Stimulated activated CD4-positive, alpha-beta T cell treated with anti-CD3 and anti-CD28 coated beads, TNF-alpha, amount 100 ng/mL, for 48 hours (primary cell): ENCODE measurements around the gene CEP41.

Experiments
- DNase-seq, 3 donors: peaks; one replicate each; pipeline ENCODE4 v3.0.0-alpha.2; 2020; ENCODE audit warnings: low read depth in 3 of 3

The CEP41 gene

DNA sequence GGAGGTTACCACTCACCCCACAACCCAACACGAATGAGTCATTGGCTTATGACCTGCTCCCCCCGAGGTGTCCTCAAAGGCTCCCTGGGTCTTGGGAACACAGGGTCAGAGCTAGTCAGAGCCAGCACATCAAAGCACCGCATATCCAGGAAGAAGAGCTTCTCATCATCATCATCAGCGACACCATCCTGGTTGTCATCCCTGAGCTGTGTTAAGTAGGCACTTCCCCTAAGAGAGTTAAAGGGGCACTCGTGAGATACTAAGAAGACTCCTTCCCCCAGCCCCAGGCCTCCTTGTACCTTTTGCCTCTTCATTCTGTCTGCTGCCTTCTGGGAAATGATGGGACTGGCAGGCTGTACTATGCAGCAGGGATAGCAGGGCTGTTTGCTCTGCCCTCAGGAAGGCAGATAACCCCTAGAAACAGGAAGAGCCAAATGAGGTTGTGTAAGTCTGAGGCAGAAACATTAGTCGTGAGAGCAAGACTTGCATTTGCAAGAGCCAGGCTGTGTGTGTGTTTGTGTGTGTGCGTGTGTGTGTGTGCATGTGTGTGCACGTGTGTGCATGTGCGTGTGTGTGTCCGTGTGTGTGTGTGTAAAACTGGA is 71.6 kb downstream of the CEP41 start:
- no peak for DNase-seq

DNA sequence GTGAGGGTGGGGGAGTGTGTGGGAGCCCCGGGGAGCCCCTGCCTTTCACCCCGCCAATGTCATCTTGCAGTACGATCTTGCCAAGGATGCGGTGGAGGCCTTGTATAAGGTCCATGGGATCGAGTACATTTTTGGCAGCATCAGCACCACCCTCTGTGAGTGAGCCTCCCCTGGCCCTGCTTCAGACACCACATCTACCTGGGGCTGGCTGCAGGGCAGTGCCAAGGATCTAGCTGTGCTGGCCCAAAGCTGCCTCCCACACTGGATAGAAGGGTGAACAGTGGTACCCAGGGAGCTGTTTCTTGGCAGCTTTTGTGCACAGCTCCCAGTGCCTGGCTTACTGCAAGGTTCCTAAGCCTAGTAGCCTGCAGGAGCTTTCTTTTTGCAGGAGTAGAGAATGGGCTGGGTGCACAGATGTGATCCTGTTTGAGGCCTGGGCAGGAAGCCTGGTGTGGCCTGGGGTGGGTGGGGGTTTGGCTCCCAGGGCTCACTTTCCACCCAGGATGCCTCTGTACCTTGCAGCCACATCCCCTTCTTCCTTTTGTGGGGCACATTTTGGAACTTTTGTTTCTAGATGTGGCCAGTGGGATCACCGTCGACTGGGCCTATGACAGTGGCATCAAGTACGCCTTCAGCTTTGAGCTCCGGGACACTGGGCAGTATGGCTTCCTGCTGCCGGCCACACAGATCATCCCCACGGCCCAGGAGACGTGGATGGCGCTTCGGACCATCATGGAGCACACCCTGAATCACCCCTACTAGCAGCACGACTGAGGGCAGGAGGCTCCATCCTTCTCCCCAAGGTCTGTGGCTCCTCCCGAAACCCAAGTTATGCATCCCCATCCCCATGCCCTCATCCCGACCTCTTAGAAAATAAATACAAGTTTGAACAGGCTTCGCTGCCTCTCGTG is 72.7 kb downstream of the CEP41 start:
- no peak for DNase-seq

DNA sequence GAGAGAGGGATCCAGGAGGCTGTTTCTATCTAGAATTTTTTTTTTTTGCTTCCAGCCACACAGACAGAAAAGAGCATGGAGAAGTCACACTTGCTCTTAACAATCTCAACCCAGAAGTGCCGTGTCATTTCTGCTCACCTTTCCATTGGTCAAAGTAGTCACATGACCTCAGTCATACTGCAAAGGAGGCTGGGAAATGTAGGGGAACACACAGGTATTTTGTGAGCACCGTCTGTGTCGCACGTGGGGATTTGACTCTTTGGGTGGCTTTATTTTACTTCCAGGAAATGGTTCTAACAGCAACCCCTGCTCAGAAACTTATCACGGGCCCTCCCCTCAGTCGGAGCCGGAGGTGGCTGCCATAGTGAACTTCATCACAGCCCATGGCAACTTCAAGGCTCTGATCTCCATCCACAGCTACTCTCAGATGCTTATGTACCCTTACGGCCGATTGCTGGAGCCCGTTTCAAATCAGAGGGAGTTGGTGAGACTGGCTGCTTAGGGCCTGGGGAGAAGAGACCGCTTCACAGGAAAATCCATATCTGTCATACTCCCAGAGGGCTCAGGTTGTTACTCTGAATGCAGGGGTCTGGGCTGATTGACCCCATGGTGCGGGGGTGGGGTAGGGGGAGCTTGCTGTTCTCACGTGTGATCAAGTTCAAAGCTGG is 73.6 kb downstream of the CEP41 start:
- DNase-seq, result no peak

DNA sequence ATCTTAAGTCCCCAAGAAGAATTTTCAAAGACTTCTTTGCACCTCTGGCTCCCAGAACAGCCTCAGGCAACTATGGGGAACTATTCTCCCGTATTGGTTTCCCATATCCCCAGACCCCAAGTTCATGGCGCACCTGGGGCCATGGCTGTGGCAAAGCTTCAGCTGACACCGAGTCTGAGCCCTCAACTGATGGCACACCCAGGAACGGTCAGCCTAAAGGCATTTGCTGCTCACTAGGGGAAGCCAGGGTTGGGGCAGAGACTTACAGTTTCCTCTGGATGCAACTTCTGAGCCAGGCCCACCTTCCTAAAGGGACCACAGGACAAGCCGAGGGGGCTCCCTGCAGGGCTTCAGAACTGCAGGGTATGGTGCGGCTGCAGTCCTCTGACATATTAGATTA is 74.3 kb downstream of the CEP41 start:
- DNase-seq, result no peak

DNA sequence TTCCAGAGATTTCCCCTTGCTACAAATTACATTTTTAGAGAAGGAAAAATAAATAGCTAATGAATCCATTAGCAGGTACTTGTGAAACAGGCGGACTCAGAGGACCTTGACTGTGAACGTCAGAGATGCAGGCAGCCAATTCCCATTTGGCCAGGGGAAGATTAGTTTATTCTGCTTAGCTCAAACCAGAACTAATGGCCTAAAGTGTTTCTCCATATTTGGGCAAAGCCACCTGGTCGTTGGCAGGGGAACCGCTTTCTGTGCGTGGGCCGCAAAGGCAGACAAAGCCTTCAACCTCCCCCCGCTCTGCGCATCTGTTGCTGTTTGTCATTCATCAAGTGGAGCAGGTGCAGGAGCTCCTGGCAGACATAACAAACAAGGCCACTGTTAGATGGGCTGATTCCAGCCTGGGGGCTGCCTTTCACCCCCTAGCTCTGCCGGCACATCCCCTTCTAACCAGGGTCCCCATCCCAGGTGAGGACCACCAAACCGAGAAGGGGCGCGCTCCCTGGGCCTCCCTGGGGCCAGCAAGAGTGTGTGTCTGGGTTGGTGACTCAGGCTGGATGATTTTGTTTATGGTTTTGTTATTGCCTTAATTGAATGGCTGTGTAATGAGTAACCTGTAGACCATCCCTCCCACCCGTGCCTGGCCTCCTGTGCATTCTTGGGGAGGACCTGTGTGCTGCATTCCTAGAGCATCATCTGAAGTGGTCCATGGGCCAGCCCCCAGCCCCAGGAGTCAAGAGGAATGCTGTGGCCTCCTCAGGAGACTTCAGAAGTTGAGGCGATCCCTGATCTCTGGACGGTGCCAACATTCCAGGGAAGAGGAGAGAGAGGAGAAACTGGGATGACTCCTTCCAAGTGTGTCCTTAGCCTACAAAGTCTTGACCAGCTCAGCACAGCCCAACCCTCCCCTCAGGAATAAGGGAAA is 75.0 kb downstream of the CEP41 start:
- peak in 1 of 3 donors; percentile 21 for DNase-seq

DNA sequence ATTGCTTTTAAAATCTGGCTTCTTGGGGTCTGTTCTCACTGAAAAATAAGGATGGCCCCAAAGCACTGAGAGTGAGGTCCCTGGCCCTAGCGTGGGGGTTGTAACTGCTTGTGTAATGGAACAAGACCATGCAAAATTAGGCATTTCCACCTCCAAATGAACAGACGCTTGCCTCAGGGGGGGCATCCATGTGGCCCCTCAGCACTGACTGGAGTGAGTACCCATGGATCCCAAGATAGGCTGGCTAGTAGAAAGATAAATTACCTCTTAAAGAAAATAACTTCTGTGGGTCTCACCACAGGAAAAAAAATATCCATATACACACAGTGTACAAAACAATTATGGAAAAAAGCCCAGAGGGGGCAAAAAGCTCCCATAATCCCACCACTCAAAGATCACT is 75.7 kb downstream of the CEP41 start:
- DNase-seq, result no peak

DNA sequence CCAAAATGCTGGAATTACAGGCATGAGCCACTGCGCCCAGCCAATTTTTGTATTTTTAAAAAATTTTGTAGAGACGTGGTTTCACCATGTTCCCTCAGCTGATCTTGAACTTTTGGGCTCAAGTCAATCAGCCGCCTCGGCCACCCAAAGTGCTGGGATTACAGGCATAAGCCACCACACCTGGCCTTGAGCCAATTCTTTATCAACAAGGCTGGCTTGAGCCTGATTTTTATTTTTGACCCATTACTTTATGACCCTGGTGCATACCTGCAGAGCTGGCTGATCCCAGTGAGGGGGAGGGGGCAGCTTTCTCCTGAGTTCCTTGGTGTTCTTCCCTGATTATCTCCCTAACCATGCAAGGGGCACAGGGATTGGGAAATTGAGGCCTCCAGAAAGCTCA is 76.4 kb downstream of the CEP41 start:
- no peak for DNase-seq

DNA sequence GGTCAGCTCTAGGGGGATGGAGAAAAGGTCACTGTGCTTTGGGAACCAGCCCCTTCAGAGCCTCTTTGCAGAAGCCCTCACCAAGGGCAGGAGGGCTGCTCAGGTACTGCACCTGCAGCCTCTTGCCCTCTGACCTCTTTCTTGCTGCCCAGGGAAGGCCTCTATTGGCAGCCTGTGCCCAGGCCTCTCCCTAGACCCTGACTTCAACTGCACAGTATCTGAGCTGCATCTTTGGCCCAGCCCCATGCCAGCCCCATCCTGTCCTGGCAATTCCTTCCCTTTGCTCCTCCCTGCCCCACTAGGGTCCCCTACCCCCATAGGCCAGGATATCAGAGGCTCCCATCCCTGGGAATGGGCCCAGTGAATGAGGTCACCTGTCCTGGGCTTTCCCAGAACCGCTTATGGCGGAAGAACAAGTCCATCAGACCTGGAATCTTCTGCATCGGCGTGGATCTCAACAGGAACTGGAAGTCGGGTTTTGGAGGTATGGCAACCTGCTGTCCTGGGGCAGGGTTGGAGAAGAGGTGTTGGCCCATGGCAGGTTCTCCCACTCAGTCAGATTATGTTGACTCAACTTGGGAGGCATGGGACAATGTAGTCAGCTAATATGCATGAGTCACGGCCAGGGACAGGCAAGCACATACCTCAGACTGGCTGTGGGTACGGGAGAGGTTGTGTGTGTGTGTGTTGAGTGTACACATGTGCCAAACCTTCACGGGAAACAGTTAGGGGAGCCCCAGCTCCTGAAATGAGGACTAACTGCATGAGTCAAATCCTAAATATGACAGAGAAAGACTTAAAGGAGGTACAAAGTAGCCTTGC is 77.6 kb downstream of the CEP41 start:
- DNase-seq, result peak; percentile 48 to 75 (median 53)

DNA sequence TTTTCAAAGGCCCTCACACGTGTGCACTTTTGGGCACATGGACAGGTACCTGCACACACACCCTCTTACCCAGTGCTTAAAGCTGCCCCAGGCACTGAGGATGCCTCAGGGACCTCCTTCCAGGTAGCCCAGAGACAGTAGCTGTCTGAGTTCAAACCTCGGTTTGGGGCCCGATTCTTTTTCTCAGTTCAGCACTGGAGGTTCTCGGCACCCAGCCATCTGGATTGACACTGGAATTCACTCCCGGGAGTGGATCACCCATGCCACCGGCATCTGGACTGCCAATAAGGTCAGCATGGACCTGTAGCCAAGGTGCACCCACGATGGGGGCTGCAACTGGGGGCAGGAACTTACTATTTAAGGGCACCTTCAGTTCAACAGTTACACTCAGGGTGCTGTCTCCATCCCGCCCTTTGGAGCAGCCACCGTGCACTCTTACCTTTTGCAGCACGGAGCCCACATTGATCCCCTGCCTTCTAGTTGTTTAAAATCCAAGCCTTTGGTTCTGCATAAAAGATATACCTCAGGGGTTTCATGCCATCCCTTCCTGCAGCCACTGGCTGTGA is 78.5 kb downstream of the CEP41 start:
- no peak for DNase-seq

DNA sequence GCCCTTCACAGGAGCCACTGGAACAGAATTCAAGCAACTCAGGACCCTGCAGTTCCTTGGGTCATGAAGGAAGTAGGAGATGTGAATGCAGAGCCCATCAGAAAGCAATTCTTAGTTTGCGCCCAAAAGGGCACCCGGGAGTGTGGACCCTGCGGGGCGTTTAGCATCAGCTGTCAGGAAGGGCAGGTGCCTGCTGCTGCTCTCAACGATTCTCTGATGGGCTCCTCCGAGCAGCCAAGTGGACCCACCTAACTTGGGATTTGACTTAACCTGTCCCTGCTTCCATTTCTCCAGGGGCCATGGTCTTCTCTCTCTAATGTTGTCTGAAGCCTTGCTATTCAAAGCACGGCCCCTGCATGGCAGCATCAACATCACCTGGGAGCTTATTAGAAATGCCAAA is 79.1 kb downstream of the CEP41 start:
- no peak for DNase-seq

DNA sequence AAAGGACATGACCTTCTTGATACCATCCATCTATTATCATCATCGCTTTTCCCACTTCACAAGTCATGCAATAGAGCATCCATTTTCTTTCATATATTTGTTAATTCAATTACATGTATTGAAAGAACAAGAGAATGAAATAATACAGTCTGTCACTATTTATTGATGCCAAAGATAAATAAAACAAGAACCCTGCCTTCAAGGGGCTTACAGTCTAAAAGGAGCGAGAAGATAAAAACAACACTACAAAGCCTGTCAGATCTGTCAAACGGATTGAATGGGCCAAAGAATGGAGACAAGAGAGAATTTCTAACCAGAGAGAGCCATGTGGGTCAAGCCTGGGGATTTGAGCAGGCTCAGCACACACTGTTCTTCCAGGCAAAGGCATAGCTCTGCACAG is 80.3 kb downstream of the CEP41 start:
- DNase-seq, result no peak

DNA sequence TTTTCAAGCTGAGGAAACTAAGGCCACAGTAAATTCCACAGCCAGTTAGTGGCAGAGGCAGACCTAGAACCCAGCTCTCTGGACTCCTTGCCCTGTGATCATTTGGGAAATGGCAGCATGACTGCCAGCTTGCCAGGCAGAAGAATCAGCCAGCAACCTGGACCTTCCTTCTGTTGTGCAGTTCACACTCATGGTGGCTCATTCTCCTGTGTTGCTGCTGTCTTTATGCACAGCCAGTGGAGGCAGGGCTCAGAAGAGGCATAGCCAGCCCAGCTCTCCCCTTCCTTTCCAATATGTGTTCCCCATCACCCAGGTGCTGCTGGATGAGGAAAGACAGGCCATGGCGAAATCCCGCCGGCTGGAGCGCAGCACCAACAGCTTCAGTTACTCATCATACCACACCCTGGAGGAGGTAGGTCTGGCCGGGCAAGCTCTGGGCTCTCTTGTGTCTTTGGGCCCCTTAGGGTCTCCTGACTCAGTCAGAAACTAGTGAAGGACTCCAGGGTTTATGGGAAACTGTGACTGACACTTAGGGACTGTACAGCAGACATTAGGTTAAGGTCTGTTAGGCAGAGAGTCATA is 81.4 kb downstream of the CEP41 start:
- DNase-seq, result no peak

DNA sequence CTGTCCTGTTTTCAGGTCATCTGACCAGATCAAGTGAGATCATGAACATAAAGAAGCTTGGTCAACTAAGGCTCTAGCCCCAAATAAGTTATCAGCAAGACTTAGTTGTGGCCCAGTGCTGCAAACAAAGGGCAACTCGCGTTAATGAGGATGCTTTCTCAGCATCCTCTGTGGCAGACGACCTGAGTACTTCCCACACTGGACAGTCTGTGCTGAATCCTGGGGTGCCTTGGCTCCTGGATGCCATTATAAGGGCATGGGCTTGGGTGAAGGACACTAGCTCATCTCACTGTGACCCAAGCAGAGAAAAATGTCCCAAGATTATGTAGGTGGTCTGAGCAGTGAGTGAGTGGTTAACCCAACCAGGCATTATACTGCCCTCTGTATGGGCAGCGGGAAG is 82.3 kb downstream of the CEP41 start:
- DNase-seq, result no peak

DNA sequence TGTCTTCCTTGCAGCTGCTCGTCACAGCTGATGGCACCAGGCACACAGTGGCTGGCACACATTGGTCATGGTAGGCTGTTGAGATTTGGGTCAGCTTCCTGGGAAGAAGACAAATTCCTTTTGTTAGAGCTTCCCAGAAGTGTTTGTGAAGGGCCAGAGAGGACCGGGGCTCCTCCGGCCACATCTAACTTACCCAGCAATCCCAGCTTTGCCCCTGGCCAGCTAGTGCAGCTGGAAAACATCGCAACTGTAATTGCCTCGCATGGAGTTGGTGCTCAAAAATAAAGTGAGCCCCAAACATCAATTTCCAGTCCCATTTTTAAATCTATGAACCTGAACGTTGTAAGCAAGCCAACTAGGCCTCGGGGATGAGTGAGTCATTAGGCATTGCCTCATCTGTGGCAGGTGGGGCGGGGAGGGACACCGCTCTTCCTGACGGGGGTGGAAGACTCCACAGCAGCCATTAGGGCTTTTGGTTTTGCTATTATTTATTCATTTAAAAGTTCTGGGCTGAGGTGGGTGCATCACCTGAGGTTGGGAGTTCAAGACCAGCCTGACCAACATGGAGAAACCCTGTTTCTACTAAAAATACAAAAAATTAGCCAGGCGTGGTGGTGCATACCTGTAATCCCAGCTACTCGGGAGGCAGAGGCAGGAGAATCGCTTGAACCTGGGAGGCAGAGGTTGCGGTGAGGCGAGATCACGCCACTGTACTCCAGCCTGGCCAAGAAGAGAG is 83.8 kb downstream of the CEP41 start:
- DNase-seq, result no peak

DNA sequence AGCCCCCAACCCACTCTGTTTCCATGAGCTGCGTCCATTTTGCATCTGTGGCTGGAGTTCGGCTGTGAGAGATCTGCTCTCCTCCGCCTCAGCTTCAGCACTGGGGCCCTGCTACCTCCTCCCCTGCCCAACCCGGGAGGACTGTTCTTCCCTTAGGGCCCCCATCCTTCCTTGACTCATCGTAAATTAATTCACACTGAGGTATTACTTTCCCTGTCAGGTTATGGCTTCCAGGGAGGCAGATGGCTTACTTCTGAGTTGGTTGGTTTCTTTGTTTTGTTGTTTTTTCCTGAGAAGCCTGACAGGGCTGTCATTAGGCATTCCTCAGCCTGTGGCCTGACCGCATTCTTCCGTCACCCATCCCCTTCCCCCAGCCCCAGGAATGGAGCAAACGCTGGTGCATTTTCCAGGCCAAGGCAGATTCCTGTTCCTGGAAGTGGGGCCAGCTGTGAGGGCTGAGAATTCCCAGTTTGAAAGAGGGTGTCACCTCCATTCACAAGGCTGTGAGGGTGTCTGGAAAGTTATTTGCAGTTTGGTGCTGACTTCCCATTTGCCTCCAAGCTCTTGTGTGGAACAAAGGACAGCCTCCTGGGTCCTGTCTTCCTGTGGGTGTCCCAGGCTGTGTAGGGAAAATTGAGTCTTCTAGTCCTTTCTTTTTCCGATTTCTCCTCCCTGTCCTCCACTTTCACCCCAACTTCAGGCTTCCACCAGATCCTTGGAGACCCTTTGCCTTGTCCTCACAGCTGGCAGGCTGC is 84.5 kb downstream of the CEP41 start:
- no peak for DNase-seq

DNA sequence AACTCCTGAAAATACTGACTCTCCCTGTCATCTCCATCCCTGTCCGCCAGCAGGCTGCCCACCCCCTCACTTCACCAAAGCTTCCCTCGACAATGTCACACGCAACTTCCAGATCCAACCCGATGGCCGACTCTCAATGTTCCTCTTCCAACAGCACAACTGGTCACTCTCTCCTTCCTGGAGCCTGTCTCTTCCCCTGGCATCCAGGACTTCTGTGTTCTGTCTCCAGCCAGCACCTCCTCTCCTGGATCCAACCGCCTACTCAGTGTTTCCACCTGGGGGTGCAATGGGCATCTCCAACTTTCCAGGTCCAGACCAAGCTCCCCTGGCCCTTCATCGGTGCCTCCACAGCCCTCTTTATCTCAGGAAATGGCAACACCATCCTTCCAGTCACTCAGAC is 87.6 kb downstream of the CEP41 start:
- DNase-seq, result no peak

DNA sequence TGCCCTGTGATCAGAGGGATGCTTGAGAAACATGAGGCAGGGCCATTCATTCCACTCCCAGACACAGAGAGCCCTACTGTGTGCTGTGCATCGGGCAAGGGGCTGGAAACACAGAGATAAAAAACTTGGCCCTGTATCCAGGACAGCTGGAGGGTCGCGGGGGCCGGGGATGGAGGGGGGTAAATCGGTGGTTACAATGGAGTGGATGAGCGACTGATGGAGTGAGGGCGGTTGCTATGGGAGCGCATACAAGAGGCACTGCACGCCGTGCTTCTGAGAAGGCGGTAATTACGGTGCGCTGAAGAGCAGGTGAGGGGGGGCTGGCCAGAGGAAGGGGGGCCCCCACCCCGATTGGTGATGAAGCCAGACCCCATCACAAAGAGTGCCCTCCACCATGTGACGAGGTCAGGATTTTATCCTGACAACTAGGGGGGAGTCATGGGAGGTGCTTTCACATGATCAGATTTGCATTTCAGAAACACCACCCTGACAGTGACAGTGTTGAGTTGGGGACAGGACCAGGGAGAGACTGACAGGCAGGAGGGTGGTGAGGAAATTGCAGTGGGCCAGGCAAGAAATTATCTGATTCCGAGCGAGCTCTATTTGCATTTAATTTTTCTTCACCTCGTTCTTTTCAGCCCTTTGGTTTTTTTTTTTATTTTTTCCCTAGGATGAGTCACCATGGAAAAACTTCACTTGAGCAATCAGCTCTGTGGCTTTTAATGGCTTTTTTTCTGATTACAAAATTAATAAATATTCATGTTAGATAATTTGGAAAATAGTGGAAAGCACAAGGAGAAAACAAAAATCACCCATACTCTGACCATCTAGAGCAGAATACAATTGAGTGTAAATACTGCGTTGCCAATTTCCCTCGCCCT is 88.4 kb downstream of the CEP41 start:
- no peak for DNase-seq

DNA sequence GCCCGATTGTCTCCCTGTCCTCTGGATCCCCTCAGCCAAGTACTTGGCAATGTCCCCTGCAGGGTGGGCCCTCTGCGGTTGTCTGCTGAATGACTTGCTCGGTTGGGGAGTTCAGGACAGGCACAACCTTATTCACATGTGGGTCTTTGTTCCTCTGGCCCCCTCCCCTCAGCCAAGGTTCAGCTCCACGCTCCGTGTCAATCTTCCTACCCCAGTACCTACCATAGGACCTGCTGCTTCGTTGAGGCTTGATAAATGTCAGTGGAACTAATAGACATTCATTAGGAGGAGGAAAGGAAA is 89.1 kb downstream of the CEP41 start:
- DNase-seq, result no peak
